Smooth muscle cell (in vitro differentiated cells): ENCODE measurements around the gene MSL3. TPM values are rescaled to one million over a fixed set of nuclear protein-coding genes. Genes with fewer than 3 reads are reported as not detected.

Experiments used
- DNase-seq: peaks from one replicate; lab custom pipeline; 2025; ENCODE audit not compliant: unreplicated experiment; lab: John Stamatoyannopoulos, UW
- H2AFZ ChIP-seq: fragments of 200-600 bp; sonication (generic); 2 replicates; pipeline ENCODE4 v1.6.0; 2016; ENCODE audit warnings: antibody characterized with exemption, low read depth, mild to moderate bottlenecking
- H3F3A ChIP-seq: fragments of 200-600 bp; sonication (generic); 2 replicates; pipeline ENCODE4 v1.6.0; 2017; ENCODE audit warnings: antibody characterized with exemption, low read depth
- H3K27ac ChIP-seq: fragments of 200-600 bp; sonication (generic); 2 replicates; pipeline ENCODE4 v1.5.1; 2016; ENCODE audit warnings: low read depth, mild to moderate bottlenecking
- H3K27me3 ChIP-seq: fragments of 200-600 bp; sonication (generic); 2 replicates; pipeline ENCODE4 v1.6.1; 2016; ENCODE audit warnings: low read depth, mild to moderate bottlenecking
- H3K36me3 ChIP-seq: fragments of 200-600 bp; sonication (generic); 2 replicates; pipeline ENCODE4 v1.5.1; 2016; ENCODE audit warnings: low read depth
- H3K4me1 ChIP-seq: fragments of 200-600 bp; sonication (generic); 2 replicates; pipeline ENCODE4 v1.5.1; 2016; ENCODE audit warnings: low read depth
- H3K4me2 ChIP-seq: fragments of 200-600 bp; sonication (generic); 2 replicates; pipeline ENCODE4 v1.6.0; 2016; ENCODE audit warnings: mild to moderate bottlenecking
- H3K4me3 ChIP-seq: fragments of 200-600 bp; sonication (generic); 2 replicates; pipeline ENCODE4 v1.5.1; 2016; ENCODE audit warnings: mild to moderate bottlenecking
- H3K79me2 ChIP-seq: fragments of 200-600 bp; sonication (generic); 2 replicates; pipeline ENCODE4 v1.6.0; 2016; ENCODE audit warnings: low read depth, mild to moderate bottlenecking
- H3K9ac ChIP-seq: fragments of 200-600 bp; sonication (generic); 2 replicates; pipeline ENCODE4 v1.6.0; 2016; ENCODE audit warnings: low read depth
- H3K9me3 ChIP-seq: fragments of 200-600 bp; sonication (generic); replicated peaks from 2 replicates; pipeline ENCODE4 v1.5.1; 2016; ENCODE audit warnings: low read depth
- H4K20me1 ChIP-seq: fragments of 200-600 bp; sonication (generic); 2 replicates; pipeline ENCODE4 v1.6.0; 2016; ENCODE audit warnings: low read depth
- CTCF ChIP-seq: fragments of 200-600 bp; sonication (generic); IDR thresholded peaks from 2 replicates; pipeline ENCODE4 v1.5.1; 2017; ENCODE audit warnings: borderline replicate concordance, mild to moderate bottlenecking, antibody characterized with exemption; ENCODE audit not compliant: insufficient read depth, poor library complexity, severe bottlenecking
- WGBS: methylation state at CpG from one replicate; pipeline ENCODE4 v1.1.7; 2016; ENCODE audit warnings: low lambda C conversion rate; 5-methylcytosine and 5-hydroxymethylcytosine counted together
- polyA plus RNA-seq: library from polyadenylated mRNA; unstranded; fragments of >200 nt; fragmentation: Nextera tagmentation; extraction: Ambion mirVana; gene quantifications from 2 replicates; pipeline ENCODE4 v1.2.1, GENCODE V29; 2016
- total RNA-seq: library from RNA; depleted of rRNA; stranded (reverse); fragments of >200 nt; gene quantifications from 2 replicates; pipeline ENCODE4 v1.2.3, GENCODE V29; 2014

Gene MSL3
- total and polyA plus RNA-seq, 2 experiments from 2014 or later: 15.7 to 48.1 TPM

- Histone ChIP-seq H3K4me1 (peaks cover 4% of the 10 kb centered on the region), H4K20me1 (no peaks in the 10 kb centered on the region), H3K79me2 (no peaks in the 10 kb centered on the region), H3K36me3 (peaks cover 4% of the 10 kb centered on the region), H3K27me3 (no peaks in the 10 kb centered on the region), H2AFZ (peak overlapping the region; percentile 69), H3K9ac (peak overlapping the region; percentile 85), H3K27ac (peak overlapping the region; percentile 90), H3K4me3 (peak overlapping the region; percentile 67), H3F3A (no peaks in the 10 kb centered on the region), H3K9me3 (no peaks in the 10 kb centered on the region), H3K4me2 (peak overlapping the region; percentile 92)
- 41% methylated on average over 48 of the region's 66 CpGs for WGBS
- DNase-seq: peak; percentile 55
- TF ChIP-seq CTCF: peak; percentile 76
Observed at GRCh38 chrX:11758400-11759171, 549 bp downstream of the MSL3 start.

GRCh38 chrX:11759172-11759460 is 1.1 kb downstream of the MSL3 start:
- WGBS: 47% methylated on average over 7 of the region's 7 CpGs
- H3K4me1 ChIP-seq: peaks cover 4% of the 10 kb centered on the region
- H3K4me3 ChIP-seq: peak overlapping the region; percentile 67
- no peaks in the 10 kb centered on the region for H3F3A ChIP-seq
- DNase-seq: peak; percentile 33
- no peaks in the 10 kb centered on the region for H4K20me1 ChIP-seq
- H3K27ac ChIP-seq: peak overlapping the region; percentile 90
- peak overlapping the region; percentile 85 for H3K9ac ChIP-seq
- no peaks in the 10 kb centered on the region for H3K79me2 ChIP-seq
- no peaks in the 10 kb centered on the region for H3K9me3 ChIP-seq
- peaks cover 4% of the 10 kb centered on the region for H3K36me3 ChIP-seq
- TF ChIP-seq CTCF: no peak
- H3K4me2 ChIP-seq: peak overlapping the region; percentile 92
- H3K27me3 ChIP-seq: no peaks in the 10 kb centered on the region
- H2AFZ ChIP-seq: peak overlapping the region; percentile 69

- Histone ChIP-seq H3K36me3 (peaks cover 4% of the 10 kb centered on the region), H3K9me3 (no peaks in the 10 kb centered on the region), H3K4me1 (peaks cover 4% of the 10 kb centered on the region), H4K20me1 (no peaks in the 10 kb centered on the region), H3K4me2 (peak overlapping the region; percentile 92), H3K27ac (peak overlapping the region; percentile 90), H3K27me3 (no peaks in the 10 kb centered on the region), H3K4me3 (peak overlapping the region; percentile 67), H2AFZ (peak overlapping the region; percentile 86), H3F3A (no peaks in the 10 kb centered on the region), H3K9ac (peak overlapping the region; percentile 73), H3K79me2 (no peaks in the 10 kb centered on the region)
- DNase-seq: no peak
- TF ChIP-seq CTCF: no peak
- 40% methylated on average over 13 of the region's 13 CpGs for WGBS
Observed at GRCh38 chrX:11759461-11760311, 1.6 kb downstream of the MSL3 start.
